Mammary epithelial cell (primary cell): ENCODE results near the gene TPM3.

ENCODE experiments used
- CTCF ChIP-seq, 2 donors: IDR thresholded peaks in 1 of 2; conservative IDR thresholded peaks in 1 of 2; 2 replicates each; pipeline ENCODE4 v1.5.1; 2011 to 2012; ENCODE audit warnings: inconsistent platforms in 2 of 2, low read length in 2 of 2, mild to moderate bottlenecking in 2 of 2, control low read depth in 1 of 2, low read depth in 1 of 2; ENCODE audit not compliant: insufficient read depth in 1 of 2; ENCODE audit errors: extremely low read depth in 1 of 2
- EZH2 ChIP-seq: IDR thresholded peaks from 2 replicates; pipeline ENCODE4 v1.6.1; 2012; ENCODE audit warnings: low read length, inconsistent platforms, borderline replicate concordance

- TF ChIP-seq CTCF (conservative IDR thresholded peaks at IDR 0.05 in 1 of 2, IDR thresholded peaks at IDR 0.05 in 1 of 2; ENCODE audit: extremely low read depth in 1 of 2, insufficient read depth in 1 of 2, low read depth in 1 of 2, low read length in 2 of 2) (no peak), EZH2 (no peak)
Observed at GRCh38 chr1:154193821-154194220, 1.9 kb upstream of the TPM3 start.
